Tibial nerve (tissue), 4 donors: Measurements from ENCODE around the gene PLEKHG7.

Experiments used
- EP300 ChIP-seq, 2 donors: sonication (generic); formaldehyde crosslinking; IDR thresholded peaks; one replicate each; pipeline ENCODE4 v1.6.1; 2017; ENCODE audit warnings: antibody characterized with exemption in 2 of 2, mild to moderate bottlenecking in 1 of 2
- POLR2A ChIP-seq, 2 donors: fragments of 450-650 bp; IDR thresholded peaks; one replicate each; pipeline ENCODE4 v1.6.1; 2017; ENCODE audit warnings: antibody characterized with exemption in 2 of 2, mild to moderate bottlenecking in 2 of 2, moderate library complexity in 2 of 2
- TF ChIP-seq, protein P1 (sequence below), 5 experiments: fragments of 200-600 bp in 3 of 5; fragments of 450-650 bp in 2 of 5; sonication (generic) in 3 of 5; IDR thresholded peaks; one replicate each; pipeline ENCODE4 v1.5.1; 2016 to 2019; ENCODE audit warnings: antibody characterized with exemption in 5 of 5, mild to moderate bottlenecking in 3 of 5, moderate library complexity in 2 of 5

DNA sequence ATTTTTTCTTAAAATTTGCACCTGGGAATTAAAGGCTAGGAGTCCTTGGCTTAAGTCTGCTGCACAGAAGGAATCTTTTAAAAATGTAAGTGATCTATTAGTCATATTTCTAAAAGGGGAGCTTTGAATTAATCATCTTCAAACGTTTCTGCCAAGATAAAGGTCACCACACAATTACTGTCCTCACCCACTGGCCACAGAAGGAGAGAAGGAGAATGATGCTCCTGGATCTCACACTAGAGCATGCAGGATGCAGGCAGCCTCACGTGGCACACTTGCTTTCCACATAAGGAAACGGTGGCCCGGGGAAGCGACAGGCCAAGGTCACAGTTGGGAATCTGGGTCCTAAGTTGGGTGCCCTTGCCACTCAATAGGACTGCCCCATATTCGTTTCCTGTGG, 16.9 kb downstream of the PLEKHG7 start:
- TF ChIP-seq, protein P1, sequence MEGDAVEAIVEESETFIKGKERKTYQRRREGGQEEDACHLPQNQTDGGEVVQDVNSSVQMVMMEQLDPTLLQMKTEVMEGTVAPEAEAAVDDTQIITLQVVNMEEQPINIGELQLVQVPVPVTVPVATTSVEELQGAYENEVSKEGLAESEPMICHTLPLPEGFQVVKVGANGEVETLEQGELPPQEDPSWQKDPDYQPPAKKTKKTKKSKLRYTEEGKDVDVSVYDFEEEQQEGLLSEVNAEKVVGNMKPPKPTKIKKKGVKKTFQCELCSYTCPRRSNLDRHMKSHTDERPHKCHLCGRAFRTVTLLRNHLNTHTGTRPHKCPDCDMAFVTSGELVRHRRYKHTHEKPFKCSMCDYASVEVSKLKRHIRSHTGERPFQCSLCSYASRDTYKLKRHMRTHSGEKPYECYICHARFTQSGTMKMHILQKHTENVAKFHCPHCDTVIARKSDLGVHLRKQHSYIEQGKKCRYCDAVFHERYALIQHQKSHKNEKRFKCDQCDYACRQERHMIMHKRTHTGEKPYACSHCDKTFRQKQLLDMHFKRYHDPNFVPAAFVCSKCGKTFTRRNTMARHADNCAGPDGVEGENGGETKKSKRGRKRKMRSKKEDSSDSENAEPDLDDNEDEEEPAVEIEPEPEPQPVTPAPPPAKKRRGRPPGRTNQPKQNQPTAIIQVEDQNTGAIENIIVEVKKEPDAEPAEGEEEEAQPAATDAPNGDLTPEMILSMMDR (IDR thresholded peaks at IDR 0.05), result no peak
- no peak for TF ChIP-seq POLR2A (IDR thresholded peaks at IDR 0.05)
- TF ChIP-seq EP300 (IDR thresholded peaks at IDR 0.05), result no peak
